Neuronal stem cell (in vitro differentiated cells): ENCODE data around the gene MAPKAP1.

Experiments
- DNase-seq: peaks from one replicate; pipeline ENCODE4 v3.0.0-alpha.2; 2013; ENCODE audit warnings: low spot score
- H2AFZ ChIP-seq: one replicate; pipeline ENCODE4 v1.6.1; 2013; ENCODE audit warnings: mild to moderate bottlenecking, low read length, inconsistent platforms
- H2AK5ac ChIP-seq: 2 replicates; pipeline ENCODE4 v1.6.1; 2013; ENCODE audit warnings: low read depth, mild to moderate bottlenecking, inconsistent platforms, low read length, moderate library complexity, mixed read lengths
- H2BK120ac ChIP-seq: 2 replicates; pipeline ENCODE4 v1.6.1; 2013; ENCODE audit warnings: low read depth, mild to moderate bottlenecking, inconsistent platforms, low read length, moderate library complexity, mixed read lengths
- H2BK12ac ChIP-seq: one replicate; pipeline ENCODE4 v1.6.1; 2013; ENCODE audit warnings: low read length, inconsistent platforms
- H2BK15ac ChIP-seq: 2 replicates; pipeline ENCODE4 v1.6.1; 2013; ENCODE audit warnings: mild to moderate bottlenecking, low read length, inconsistent platforms, mixed read lengths
- H2BK5ac ChIP-seq: one replicate; pipeline ENCODE4 v1.6.1; 2013; ENCODE audit warnings: inconsistent platforms, mild to moderate bottlenecking, low read length, moderate library complexity
- H3K14ac ChIP-seq: one replicate; pipeline ENCODE4 v1.6.1; 2013; ENCODE audit warnings: low read length, inconsistent platforms
- H3K18ac ChIP-seq: 2 replicates; pipeline ENCODE4 v1.6.1; 2013; ENCODE audit warnings: low read length, inconsistent platforms
- H3K23ac ChIP-seq: 2 replicates; pipeline ENCODE4 v1.6.1; 2013; ENCODE audit warnings: low read depth, mild to moderate bottlenecking, mixed read lengths, low read length, inconsistent platforms; ENCODE audit not compliant: poor library complexity
- H3K27ac ChIP-seq: replicated peaks from 3 replicates; pipeline ENCODE4 v1.5.1; 2013; ENCODE audit warnings: low read length, inconsistent platforms
- H3K27me3 ChIP-seq, 3 experiments: 2 replicates each; pipeline ENCODE4 v1.6.1; 2013; ENCODE audit warnings: low read length in 3 of 3, mild to moderate bottlenecking in 2 of 3, inconsistent platforms in 1 of 3, low read depth in 1 of 3, mixed read lengths in 1 of 3, moderate library complexity in 1 of 3; ENCODE audit not compliant: control insufficient read depth in 3 of 3, insufficient read depth in 3 of 3
- H3K36me3 ChIP-seq, 2 donors: replicated peaks in 1 of 2; 2 replicates each; pipeline ENCODE4 v1.6.1; 2013; ENCODE audit warnings: low read length in 2 of 2; ENCODE audit not compliant: control insufficient read depth in 2 of 2, insufficient read depth in 2 of 2
- H3K4ac ChIP-seq: 2 replicates; pipeline ENCODE4 v1.6.1; 2013; ENCODE audit warnings: inconsistent platforms, mild to moderate bottlenecking, low read length, moderate library complexity
- H3K4me1 ChIP-seq, 2 donors: 1 replicate in 1 of 2; 2 replicates in 1 of 2; pipeline ENCODE4 v1.6.1; 2013; ENCODE audit warnings: low read length in 2 of 2, low read depth in 1 of 2; ENCODE audit not compliant: control insufficient read depth in 2 of 2, insufficient read depth in 1 of 2
- H3K4me2 ChIP-seq: one replicate; pipeline ENCODE4 v1.6.1; 2013; ENCODE audit warnings: mild to moderate bottlenecking, low read length, inconsistent platforms; ENCODE audit not compliant: insufficient read depth, poor library complexity, severe bottlenecking
- H3K4me3 ChIP-seq, 2 donors: 2 replicates each; pipeline ENCODE4 v1.5.1; 2013; ENCODE audit warnings: low read length in 2 of 2, mild to moderate bottlenecking in 2 of 2, inconsistent platforms in 1 of 2, moderate library complexity in 1 of 2
- H3K79me1 ChIP-seq: one replicate; pipeline ENCODE4 v1.6.1; 2013; ENCODE audit warnings: low read depth, mild to moderate bottlenecking, inconsistent platforms, low read length, moderate library complexity
- H3K9ac ChIP-seq: one replicate; pipeline ENCODE4 v1.6.1; 2013; ENCODE audit warnings: mild to moderate bottlenecking, low read depth, low read length, inconsistent platforms; ENCODE audit not compliant: poor library complexity
- H3K9me3 ChIP-seq, 2 donors: replicated peaks in 1 of 2; 2 replicates each; pipeline versions ENCODE3 to v1.6.1; 2013; ENCODE audit warnings: low read length in 2 of 2, mild to moderate bottlenecking in 2 of 2, inconsistent platforms in 1 of 2, low read depth in 1 of 2, mixed read lengths in 1 of 2, moderate library complexity in 1 of 2; ENCODE audit not compliant: control insufficient read depth in 2 of 2, insufficient read depth in 1 of 2
- H4K8ac ChIP-seq: one replicate; pipeline ENCODE4 v1.6.1; 2013; ENCODE audit warnings: low read depth, mild to moderate bottlenecking, inconsistent platforms, low read length, moderate library complexity
- H4K91ac ChIP-seq: one replicate; pipeline ENCODE4 v1.6.1; 2013; ENCODE audit warnings: low read length, low read depth, mild to moderate bottlenecking, inconsistent platforms; ENCODE audit not compliant: poor library complexity
- WGBS, 2 donors: extraction: QIAGEN DNeasy Blood & Tissue Kit; methylation state at CpG; one replicate each; pipeline ENCODE4 v1.1.7; 2013; ENCODE audit warnings: missing lambda C conversion rate in 2 of 2, mixed read lengths in 1 of 2; ENCODE audit not compliant: insufficient read length in 2 of 2, insufficient replicate concordance in 1 of 2; ENCODE audit errors: extremely low coverage in 2 of 2; 5-methylcytosine and 5-hydroxymethylcytosine counted together

The MAPKAP1 gene

DNA sequence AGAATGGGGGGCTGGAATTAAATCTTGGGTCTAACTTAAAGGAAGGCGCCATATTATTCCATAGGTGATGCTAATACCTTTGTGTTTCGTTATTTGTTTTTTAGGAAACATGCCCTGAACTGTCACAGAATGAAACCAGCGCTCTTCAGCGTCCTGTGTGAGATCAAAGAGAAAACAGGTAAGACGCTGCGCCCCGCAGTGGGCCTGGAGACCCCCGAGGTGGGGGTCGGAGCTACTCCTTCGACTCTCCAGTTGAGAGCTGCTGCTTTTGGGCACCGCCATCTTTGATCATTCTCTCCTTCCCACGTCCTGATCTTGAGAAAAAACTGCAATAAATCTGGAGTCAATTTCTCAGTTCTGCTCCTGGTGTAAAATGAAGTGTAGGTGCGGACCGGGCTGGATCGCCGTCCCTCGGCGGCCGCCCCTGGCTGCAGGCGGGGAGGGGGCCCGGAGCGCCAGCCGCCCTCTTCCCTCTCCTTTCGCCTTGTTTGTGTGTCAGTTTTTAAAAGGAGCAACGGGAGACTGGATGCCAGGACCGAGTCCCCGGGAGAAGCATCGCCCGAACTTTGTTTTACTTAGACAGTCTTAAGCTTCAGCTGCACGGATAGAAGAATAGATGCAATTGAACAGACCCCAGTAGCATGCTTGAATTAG is 41.6 kb upstream of the MAPKAP1 start:
- H3K9me3 ChIP-seq = no peaks in the 10 kb centered on the region
- H2BK5ac ChIP-seq = no peak overlapping the region
- no peak overlapping the region for H3K4ac ChIP-seq
- H3K27ac ChIP-seq = peak overlapping the region; percentile 23
- H3K4me1 ChIP-seq = peaks cover 8 to 24% of the 10 kb centered on the region in 2 donors
- peak overlapping the region; percentile 76 for H3K18ac ChIP-seq
- no peak overlapping the region for H3K9ac ChIP-seq
- no CpG with 5 or more reads among the region's 30 CpGs for WGBS, 2 donors
- no peak overlapping the region for H2BK15ac ChIP-seq
- H2AK5ac ChIP-seq = no peak overlapping the region
- peak overlapping the region; percentile 93 to 99 for H3K4me3 ChIP-seq
- H2BK12ac ChIP-seq = no peak overlapping the region
- H3K79me1 ChIP-seq = peaks cover 6% of the 10 kb centered on the region
- no peak overlapping the region for H4K8ac ChIP-seq
- H3K23ac ChIP-seq = no peak overlapping the region
- DNase-seq = no peak
- H3K36me3 ChIP-seq = peaks cover 0 to 31% of the 10 kb centered on the region in 2 donors
- H3K4me2 ChIP-seq = peak overlapping the region; percentile 89
- H2BK120ac ChIP-seq = no peak overlapping the region
- no peak overlapping the region for H4K91ac ChIP-seq
- peak overlapping the region; percentile 89 for H2AFZ ChIP-seq
- no peaks in the 10 kb centered on the region for H3K27me3 ChIP-seq
- H3K14ac ChIP-seq = no peak overlapping the region

- peak overlapping the region; percentile 88 for H2BK15ac ChIP-seq
- H2BK5ac ChIP-seq = peak overlapping the region; percentile 88
- H3K27ac ChIP-seq = peak overlapping the region; percentile 79
- WGBS, 2 donors = no CpG with 5 or more reads among the region's 88 CpGs
- no peak overlapping the region for H4K91ac ChIP-seq
- H2AFZ ChIP-seq = peak overlapping the region; percentile 89
- peak overlapping the region; percentile 82 for H2BK12ac ChIP-seq
- H3K27me3 ChIP-seq = no peaks in the 10 kb centered on the region
- peak overlapping the region; percentile 89 for H3K4me2 ChIP-seq
- no peaks in the 10 kb centered on the region for H3K9me3 ChIP-seq
- H3K36me3 ChIP-seq = peaks cover 0 to 24% of the 10 kb centered on the region in 2 donors
- H4K8ac ChIP-seq = no peak overlapping the region
- H3K14ac ChIP-seq = peak overlapping the region; percentile 1
- peak overlapping the region; percentile 93 to 99 for H3K4me3 ChIP-seq
- peaks cover 8 to 23% of the 10 kb centered on the region in 2 donors for H3K4me1 ChIP-seq
- peaks cover 6% of the 10 kb centered on the region for H3K79me1 ChIP-seq
- peak overlapping the region; percentile 99 for H2AK5ac ChIP-seq
- H3K4ac ChIP-seq = no peak overlapping the region
- H2BK120ac ChIP-seq = peak overlapping the region; percentile 83
- peak overlapping the region; percentile 78 for H3K9ac ChIP-seq
- no peak overlapping the region for H3K23ac ChIP-seq
- peak overlapping the region; percentile 99 for H3K18ac ChIP-seq
- DNase-seq = no peak
Measured at GRCh38 chr9:125747765-125748445, 40.9 kb upstream of the MAPKAP1 start.

DNA sequence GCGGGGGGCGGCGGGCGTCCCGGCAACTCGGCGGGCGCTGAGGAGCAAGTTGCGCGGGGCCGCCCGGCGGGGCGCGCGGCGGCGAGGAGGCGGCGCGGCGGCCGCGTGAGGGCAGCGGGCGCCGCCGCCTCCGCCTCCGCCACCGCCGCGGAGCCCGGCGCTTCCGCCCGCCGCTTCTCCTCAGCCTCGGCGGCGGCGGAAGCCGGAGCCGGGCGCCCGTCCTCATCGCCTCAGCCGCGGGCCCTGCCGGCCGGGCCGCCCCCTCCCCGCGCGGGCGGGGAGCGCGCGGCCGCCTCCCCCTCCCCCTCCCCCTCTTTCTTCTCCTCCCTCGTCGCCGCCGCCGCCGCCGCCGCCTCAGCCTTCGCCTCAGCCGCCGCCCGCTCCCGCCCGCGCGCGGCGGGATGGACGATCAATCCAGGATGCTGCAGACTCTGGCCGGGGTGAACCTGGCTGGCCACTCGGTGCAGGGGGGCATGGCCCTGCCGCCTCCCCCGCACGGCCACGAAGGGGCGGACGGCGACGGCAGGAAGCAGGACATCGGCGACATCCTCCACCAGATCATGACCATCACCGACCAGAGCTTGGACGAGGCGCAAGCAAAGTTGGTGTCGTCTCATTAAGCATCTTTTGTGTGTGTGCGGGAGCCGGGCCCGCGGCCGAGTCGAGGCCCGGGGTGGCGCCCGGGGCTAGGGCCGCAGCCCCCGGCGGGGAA is 40.2 kb upstream of the MAPKAP1 start, which contains the start of gene PBX3:
Gene PBX3, plus strand, starts transcription at position 321 of the 712 bp plus-strand sequence.
- Histone ChIP-seq H4K8ac (no peak within 1 kb of the TSS), H3K36me3 (peaks cover 0 to 21% of the 10 kb centered on the region in 2 donors), H3K9me3 (no peaks in the 10 kb centered on the region), H2AK5ac (peak within 1 kb of the TSS; percentile 99), H3K27ac (peak within 1 kb of the TSS; percentile 93), H4K91ac (peak within 1 kb of the TSS; percentile 62), H2AFZ (peak within 1 kb of the TSS; percentile 97), H2BK5ac (peak within 1 kb of the TSS; percentile 88), H3K4ac (no peak within 1 kb of the TSS), H3K79me1 (peaks cover 6% of the 10 kb centered on the region), H3K27me3 (no peaks in the 10 kb centered on the region), H2BK120ac (peak within 1 kb of the TSS; percentile 83), H3K18ac (peak within 1 kb of the TSS; percentile 100), H3K9ac (peak within 1 kb of the TSS; percentile 100), H3K4me3 (peak within 1 kb of the TSS; percentile 93 to 99), H2BK12ac (peak within 1 kb of the TSS; percentile 82), H3K14ac (peak within 1 kb of the TSS; percentile 97), H3K4me2 (peak within 1 kb of the TSS; percentile 89), H3K23ac (peak within 1 kb of the TSS; percentile 90), H3K4me1 (peaks cover 8 to 16% of the 10 kb centered on the region in 2 donors), H2BK15ac (peak within 1 kb of the TSS; percentile 88)
- WGBS, 2 donors = no CpG with 5 or more reads among the region's 107 CpGs
- peak; percentile 70 for DNase-seq

DNA sequence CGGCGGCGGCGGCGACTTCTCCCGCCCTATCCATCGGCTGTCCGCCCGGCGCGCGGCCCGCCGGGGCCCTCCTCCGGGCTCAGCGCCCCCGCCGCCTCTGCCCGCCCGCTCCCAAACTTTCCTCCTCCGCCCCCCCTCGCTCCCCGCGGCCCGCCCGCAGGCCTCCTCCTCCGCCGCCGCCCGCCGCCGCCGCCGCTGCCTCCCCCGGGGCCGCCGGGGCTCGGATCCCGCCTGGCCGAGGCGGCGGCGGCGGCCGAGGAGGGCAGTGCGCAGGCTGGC is 39.7 kb upstream of the MAPKAP1 start:
- Histone ChIP-seq H2BK12ac (no peak overlapping the region), H2AFZ (peak overlapping the region; percentile 97), H4K91ac (no peak overlapping the region), H2AK5ac (no peak overlapping the region), H3K4me3 (peak overlapping the region; percentile 83 to 93), H3K79me1 (peaks cover 6% of the 10 kb centered on the region), H3K9ac (peak overlapping the region; percentile 74), H2BK15ac (no peak overlapping the region), H3K36me3 (peaks cover 0 to 17% of the 10 kb centered on the region in 2 donors), H3K4me2 (peak overlapping the region; percentile 82), H3K27ac (peak overlapping the region; percentile 79), H3K23ac (peak overlapping the region; percentile 87), H2BK5ac (no peak overlapping the region), H3K14ac (no peak overlapping the region), H2BK120ac (no peak overlapping the region), H3K18ac (peak overlapping the region; percentile 69), H3K27me3 (no peaks in the 10 kb centered on the region), H3K4me1 (peaks cover 5 to 12% of the 10 kb centered on the region in 2 donors), H4K8ac (no peak overlapping the region), H3K9me3 (no peaks in the 10 kb centered on the region), H3K4ac (no peak overlapping the region)
- no peak for DNase-seq
- no CpG with 5 or more reads among the region's 46 CpGs for WGBS, 2 donors
